GM18870 (cell line): ENCODE data around the gene TTC7B.

Experiments used
- ATAC-seq: cut with Tn5 transposase; IDR thresholded peaks from one replicate; pipeline ENCODE4 v1.9.1; 2021; ENCODE audit warnings: moderate library complexity; ENCODE audit not compliant: unreplicated experiment

TTC7B gene

DNA sequence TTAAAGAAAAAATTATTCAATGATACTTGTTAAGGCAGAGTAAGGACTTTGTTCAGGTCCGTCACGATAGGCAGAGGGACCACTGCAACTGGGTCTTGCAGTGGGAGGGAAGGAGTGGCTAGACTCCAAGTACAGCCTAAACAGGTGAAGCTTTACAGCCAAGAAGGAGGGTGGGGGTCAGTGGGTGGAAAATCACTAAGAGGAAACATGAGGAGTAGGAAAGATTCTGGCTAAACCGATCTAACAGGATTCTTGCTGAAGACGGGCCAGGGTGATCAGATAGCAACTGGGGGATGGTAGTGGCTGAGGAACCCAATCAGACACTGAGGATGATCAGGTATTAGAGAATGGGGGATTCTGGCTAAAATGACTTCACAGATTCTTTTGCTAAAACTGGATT is 100.2 kb downstream of the TTC7B start:
- ATAC-seq: no peak

GRCh38 chr14:90715495-90715894 is 100.7 kb downstream of the TTC7B start:
- ATAC-seq: no peak

DNA sequence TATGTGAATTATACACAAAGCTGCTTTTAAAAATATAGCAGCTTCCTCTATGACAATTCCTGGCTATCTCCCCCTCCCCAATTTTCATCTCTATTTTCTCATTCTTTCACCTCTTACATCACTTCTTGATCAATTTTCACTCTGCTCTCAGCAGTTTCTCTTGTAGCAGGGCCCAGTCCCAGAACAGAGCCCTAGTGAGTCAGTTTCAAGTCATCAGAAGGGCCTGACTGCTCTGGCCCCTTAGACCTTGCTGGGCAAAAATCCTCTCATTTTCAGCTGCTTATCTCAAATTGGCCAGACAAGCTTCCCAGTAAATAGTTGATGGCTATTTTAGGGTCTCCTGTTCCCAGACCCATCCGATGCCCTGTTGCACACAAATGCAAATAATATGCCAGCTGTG is 101.4 kb downstream of the TTC7B start:
- no peak for ATAC-seq

GRCh38 chr14:90704738-90705392 is 111.4 kb downstream of the TTC7B start:
- no peak for ATAC-seq

DNA sequence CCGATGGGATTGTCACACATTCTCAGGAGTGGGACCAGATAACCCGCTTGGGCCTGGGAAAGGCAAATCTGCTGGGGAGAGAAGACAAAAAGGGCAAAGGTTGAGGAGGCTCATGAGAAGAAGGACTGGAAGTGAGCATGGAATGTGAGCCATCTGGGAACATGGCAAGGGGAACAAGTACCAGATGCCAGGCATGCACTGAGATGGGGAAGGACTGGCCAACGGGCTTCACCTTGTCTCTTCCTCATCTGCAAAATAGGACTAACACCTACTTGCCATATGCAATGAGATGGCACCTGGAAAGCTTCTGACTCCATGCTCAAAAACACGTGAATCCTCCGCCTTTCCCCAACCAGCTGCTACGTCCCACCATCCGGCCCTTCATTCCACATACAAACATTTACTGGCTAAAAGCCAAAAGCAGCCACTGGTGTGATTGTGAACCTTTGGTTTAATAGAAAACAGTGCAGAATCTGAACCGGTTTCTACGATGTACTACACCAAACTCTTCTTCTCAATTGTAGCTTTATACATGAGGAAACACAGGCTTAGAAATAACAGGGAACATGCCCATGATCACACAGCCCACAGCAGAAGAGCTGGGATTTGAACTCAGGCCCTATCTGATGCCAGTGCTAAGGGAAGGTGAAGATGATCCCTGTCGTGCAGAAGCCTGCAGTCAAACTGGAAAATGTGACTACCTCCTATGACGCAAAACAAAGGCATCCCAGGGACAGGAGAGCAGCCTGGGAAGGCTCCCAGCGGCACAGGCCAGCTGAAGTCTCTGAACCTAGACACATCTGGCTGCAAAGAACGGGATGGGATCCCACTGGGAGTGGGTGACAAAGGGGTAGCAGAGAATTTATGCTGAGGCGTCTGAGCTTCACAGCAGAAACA is 112.1 kb downstream of the TTC7B start:
- ATAC-seq: no peak

- no peak for ATAC-seq
These were observed 115.1 kb downstream of the TTC7B start for GRCh38 chr14:90700933-90701776.

GRCh38 chr14:90699016-90699415 is 117.2 kb downstream of the TTC7B start:
- ATAC-seq: no peak

- no peak for ATAC-seq
These were observed 117.8 kb downstream of the TTC7B start for GRCh38 chr14:90698379-90698869.

DNA sequence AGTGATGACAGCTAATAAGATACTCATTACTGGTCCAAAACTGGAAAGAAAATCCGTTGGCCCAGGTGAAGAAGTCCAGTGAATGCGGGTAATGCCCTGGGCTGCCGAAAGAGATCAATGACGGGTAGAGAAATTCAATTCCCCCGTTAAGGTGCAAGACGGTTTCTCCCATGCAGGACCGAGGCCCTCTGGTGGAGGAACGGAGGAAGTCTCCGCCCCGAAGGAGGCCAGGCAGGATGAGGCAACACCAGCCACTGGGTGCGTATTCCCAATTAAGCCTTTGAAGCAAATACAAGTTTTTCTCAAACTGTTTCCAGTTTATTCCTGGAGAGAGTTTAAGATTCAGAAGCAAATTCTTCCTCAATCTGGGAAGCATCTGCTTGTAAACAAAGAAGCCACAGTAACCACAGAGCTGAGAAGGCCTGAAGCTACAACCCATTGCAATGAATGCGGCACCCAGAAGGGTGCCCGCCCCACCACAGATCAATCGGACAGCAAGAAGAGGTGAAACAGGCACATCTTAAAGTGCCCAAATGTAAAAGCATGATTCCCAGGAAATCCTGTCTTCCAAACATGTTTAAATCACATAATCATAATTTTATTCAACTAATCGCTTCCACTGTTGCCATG is 118.5 kb downstream of the TTC7B start:
- ATAC-seq: no peak

- no peak for ATAC-seq
These were observed 119.1 kb downstream of the TTC7B start for GRCh38 chr14:90697132-90697531.

DNA sequence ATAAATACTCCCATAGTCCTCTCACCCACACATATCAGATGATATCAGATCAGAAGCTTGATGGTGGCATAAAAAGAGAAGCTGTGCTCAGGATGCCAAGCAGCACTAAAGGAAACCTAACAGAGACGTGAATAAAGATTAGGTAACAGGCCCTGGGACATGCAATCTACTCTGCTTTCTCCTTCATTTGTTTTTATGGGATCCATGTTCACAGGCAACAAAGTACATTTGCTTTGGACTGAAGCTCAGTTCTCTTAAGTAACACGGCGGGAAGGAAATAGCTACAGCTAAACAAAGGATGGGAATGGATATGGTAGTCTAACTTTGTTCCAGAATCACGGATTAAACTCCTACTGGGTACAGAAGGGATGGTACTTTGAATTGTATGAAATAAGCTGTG is 119.5 kb downstream of the TTC7B start:
- no peak for ATAC-seq

GRCh38 chr14:90695997-90696660 is 120.1 kb downstream of the TTC7B start:
- no peak for ATAC-seq

DNA sequence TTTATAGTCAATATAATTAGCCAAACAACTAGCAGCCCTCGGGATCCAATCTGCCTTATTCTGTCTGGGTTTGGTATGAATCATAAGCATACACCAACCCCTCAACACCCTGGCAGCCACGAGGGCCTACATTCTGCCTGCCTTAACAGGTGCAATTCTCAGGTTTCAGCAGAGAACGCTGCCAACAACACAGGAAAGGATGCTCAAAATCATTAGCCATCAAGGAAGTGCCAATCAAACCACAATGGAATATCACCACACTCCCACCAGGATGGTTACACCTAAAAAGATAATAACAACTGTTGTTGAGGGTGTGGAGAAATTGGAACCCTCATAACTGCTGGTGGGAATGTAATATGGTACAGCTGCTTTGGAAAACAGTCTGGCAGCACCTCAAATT is 122.8 kb downstream of the TTC7B start:
- ATAC-seq: no peak

- no peak for ATAC-seq
These were observed 123.4 kb downstream of the TTC7B start for GRCh38 chr14:90692826-90693225.

DNA sequence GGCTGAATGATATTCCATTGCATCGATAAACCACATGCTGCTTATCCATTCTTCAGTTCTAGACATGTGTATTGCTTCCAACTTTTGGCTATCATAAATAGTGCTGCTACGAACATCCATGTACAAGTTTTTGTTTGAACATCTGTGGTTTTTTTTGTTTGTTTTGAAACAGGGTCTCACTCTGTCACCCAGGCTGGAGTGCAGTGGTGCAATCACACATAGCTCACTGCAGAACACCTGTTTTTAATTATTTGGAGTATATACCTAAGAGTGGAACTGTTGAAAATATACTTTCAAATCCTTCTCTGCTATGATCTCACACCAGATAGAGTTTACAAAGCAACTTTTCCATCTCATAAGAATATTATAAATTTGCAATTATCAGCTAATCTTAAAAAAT is 124.2 kb downstream of the TTC7B start:
- no peak for ATAC-seq

DNA sequence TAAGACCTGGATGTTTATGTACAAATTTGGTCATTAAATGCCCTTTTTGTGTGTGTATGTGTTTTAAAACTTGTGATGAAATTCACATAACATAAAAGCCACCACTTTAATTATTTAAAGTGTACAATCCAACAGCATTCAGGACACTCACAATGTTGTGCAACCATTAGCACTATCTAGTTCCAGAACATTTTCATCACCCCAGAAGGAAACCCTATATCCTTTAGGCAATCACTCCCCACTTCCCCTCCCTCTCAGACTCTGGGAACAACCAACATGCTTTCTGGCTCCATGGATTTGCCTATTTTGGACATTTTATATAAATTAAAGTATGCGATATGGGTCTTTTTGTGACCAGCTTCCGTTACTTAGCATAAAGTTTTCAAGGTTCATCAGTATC is 124.6 kb downstream of the TTC7B start:
- no peak for ATAC-seq

GRCh38 chr14:90687680-90688079 is 128.6 kb downstream of the TTC7B start:
- no peak for ATAC-seq

DNA sequence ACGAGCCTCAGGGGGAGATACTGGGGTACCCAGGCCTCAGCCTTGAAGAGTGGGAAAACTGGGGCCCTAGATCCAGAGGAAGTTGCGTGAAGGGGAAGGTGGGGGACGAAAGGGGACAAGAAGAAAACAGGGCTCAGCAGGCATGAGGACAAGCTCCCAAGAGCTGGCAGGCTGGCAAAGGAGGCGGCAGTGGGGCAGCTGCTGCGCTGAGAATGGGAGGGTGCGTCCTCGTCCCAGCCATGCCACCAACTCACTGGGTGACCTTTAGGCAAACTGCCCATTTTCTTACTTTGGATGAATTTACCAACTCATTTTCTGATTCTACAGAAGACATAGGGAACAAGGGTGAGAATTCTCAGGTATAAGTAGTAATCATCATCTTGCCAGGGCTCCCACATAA is 133.6 kb downstream of the TTC7B start:
- no peak for ATAC-seq

- ATAC-seq: no peak
These were observed 134.3 kb downstream of the TTC7B start for GRCh38 chr14:90681929-90682328.

GRCh38 chr14:90678846-90679362 is 137.3 kb downstream of the TTC7B start:
- ATAC-seq: no peak
